HepG2 (cell line): ENCODE results near the gene RPS5. TPM values are rescaled to one million over a fixed set of nuclear protein-coding genes. Genes with fewer than 3 reads are reported as not detected.

Experiments
- AKNA ChIP-seq: sonication (generic); formaldehyde crosslinking; IDR thresholded peaks from 2 replicates; pipeline ENCODE4 v1.4.0; 2020; ENCODE audit warnings: missing genetic modification reagents, borderline replicate concordance
- ATF2 ChIP-seq: sonication (generic); formaldehyde crosslinking; IDR thresholded peaks from 2 replicates; pipeline ENCODE4 v1.4.0; 2020; ENCODE audit warnings: missing genetic modification reagents
- ATF7 ChIP-seq, 2 experiments: fragments of 450-650 bp in 1 of 2; sonication (generic) in 1 of 2; formaldehyde crosslinking in 1 of 2; IDR thresholded peaks; 2 replicates each; pipeline versions ENCODE4 v1.4.0 to v1.6.1; 2016 to 2020; ENCODE audit warnings: antibody characterized with exemption in 1 of 2, mild to moderate bottlenecking in 1 of 2, missing genetic modification reagents in 1 of 2
- GABPA ChIP-seq, 2 experiments: IDR thresholded peaks; 2 replicates each; pipeline ENCODE4 v1.6.1; 2011 to 2016; ENCODE audit warnings: low read depth in 2 of 2, low read length in 1 of 2, missing biosample characterization in 1 of 2, missing genetic modification characterization in 1 of 2
- MAFG ChIP-seq: sonication (generic); formaldehyde crosslinking; IDR thresholded peaks from 2 replicates; pipeline ENCODE4 v1.5.1; 2020; ENCODE audit warnings: mild to moderate bottlenecking, missing genetic modification reagents
- PHF8 ChIP-seq: sonication (generic); formaldehyde crosslinking; IDR thresholded peaks from 2 replicates; pipeline ENCODE4 v1.5.0; 2020; ENCODE audit warnings: missing genetic modification reagents
- RFX3 ChIP-seq: IDR thresholded peaks from 2 replicates; pipeline ENCODE4 v1.6.1; 2016; ENCODE audit warnings: missing biosample characterization, missing genetic modification reagents
- RFXAP ChIP-seq: sonication (generic); formaldehyde crosslinking; IDR thresholded peaks from 2 replicates; pipeline ENCODE4 v1.4.0; 2020; ENCODE audit warnings: missing genetic modification reagents, borderline replicate concordance
- SRSF4 ChIP-seq: fragments of 200-400 bp; formaldehyde crosslinking; IDR thresholded peaks from one replicate; pipeline ENCODE4 v1.6.1; 2018; ENCODE audit warnings: mild to moderate bottlenecking, low read depth, low read length, moderate library complexity; ENCODE audit not compliant: poor library complexity, severe bottlenecking
- ZBTB26 ChIP-seq: IDR thresholded peaks from 2 replicates; pipeline ENCODE4 v1.6.1; 2016; ENCODE audit warnings: missing compliant biosample characterization, missing genetic modification reagents, borderline replicate concordance
- ZBTB46 ChIP-seq: sonication (generic); formaldehyde crosslinking; IDR thresholded peaks from 2 replicates; pipeline ENCODE4 v1.4.0; 2020; ENCODE audit warnings: mild to moderate bottlenecking, missing genetic modification reagents, borderline replicate concordance
- ZNF367 ChIP-seq: sonication (generic); formaldehyde crosslinking; IDR thresholded peaks from 2 replicates; pipeline ENCODE4 v1.4.0; 2020; ENCODE audit warnings: missing genetic modification reagents, borderline replicate concordance
- ZNF414 ChIP-seq: sonication (generic); formaldehyde crosslinking; IDR thresholded peaks from 2 replicates; pipeline ENCODE4 v1.5.0; 2020; ENCODE audit warnings: missing genetic modification reagents
- ZNF451 ChIP-seq: sonication (generic); formaldehyde crosslinking; IDR thresholded peaks from 2 replicates; pipeline ENCODE4 v1.5.0; 2020; ENCODE audit warnings: mild to moderate bottlenecking, missing genetic modification reagents
- ZNF616 ChIP-seq: sonication (generic); formaldehyde crosslinking; IDR thresholded peaks from 2 replicates; pipeline ENCODE4 v1.5.0; 2020; ENCODE audit warnings: low read depth, mild to moderate bottlenecking, missing genetic modification reagents
- ZNF780A ChIP-seq: sonication (generic); formaldehyde crosslinking; IDR thresholded peaks from 2 replicates; pipeline ENCODE4 v1.8.0; 2022; ENCODE audit warnings: mild to moderate bottlenecking, missing genetic modification reagents, moderate library complexity
- ZSCAN21 ChIP-seq: sonication (generic); formaldehyde crosslinking; IDR thresholded peaks from 2 replicates; pipeline ENCODE4 v1.8.0; 2022; ENCODE audit warnings: mild to moderate bottlenecking, missing genetic modification reagents, moderate library complexity, borderline replicate concordance
- polyA plus RNA-seq, 8 experiments: library from polyadenylated mRNA; depleted of rRNA in 3 of 8; stranded (reverse) in 7 of 8; unstranded in 1 of 8; fragments of >200 nt; fragmentation: Illumina TruSeq in 4 of 8; extraction: Trizol in 4 of 8; gene quantifications; 2 replicates each; pipeline versions ENCODE4 v1.2.1 to v1.2.3, GENCODE V29; 2011 to 2016; ENCODE audit warnings: low read depth in 4 of 8, missing spikeins in 1 of 8, mixed read lengths in 1 of 8; ENCODE audit not compliant: insufficient read depth in 1 of 8
- total RNA-seq, 5 experiments: library from RNA; depleted of rRNA; stranded (reverse); fragments of >200 nt; fragmentation: Illumina TruSeq; extraction: Trizol; gene quantifications; 2 replicates each; pipeline ENCODE4 v1.2.3, GENCODE V29; 2016; ENCODE audit warnings: low read depth in 1 of 5

Gene RPS5
- total and polyA plus RNA-seq, 2 of the 13 experiments (the other 11 are each of a cell fraction or from before 2014, with no cell fraction given): 1,544 to 4,408 TPM

- TF ChIP-seq ZNF616 (CRISPR knock-in tag): no peak
- TF ChIP-seq MAFG (CRISPR knock-in tag): 0 out of 2 replicates have a peak, but pooled peaks have one; percentile 32
- TF ChIP-seq RFX3: peak; percentile 94
- no peak for TF ChIP-seq RFXAP
- 0 out of 2 replicates have a peak, but pooled peaks have one; percentile 20 for TF ChIP-seq ZBTB46 (CRISPR knock-in tag)
- TF ChIP-seq ZBTB26 (CRISPR knock-in tag): no peak
- TF ChIP-seq ZNF451 (CRISPR knock-in tag): peak; percentile 59; the same call in 1 of the 2 replicates
- peak; percentile 60 for TF ChIP-seq PHF8 (CRISPR knock-in tag)
- no peak for TF ChIP-seq ZNF367 (CRISPR knock-in tag)
- TF ChIP-seq GABPA (IDR thresholded peaks at IDR 0.05; ENCODE audit: low read depth, low read length): peak; percentile 79
- TF ChIP-seq GABPA (CRISPR knock-in tag; IDR thresholded peaks at IDR 0.05; ENCODE audit: low read depth): peak; percentile 95
- no peak for TF ChIP-seq ATF7 (IDR thresholded peaks at IDR 0.05)
- no peak; the same call in 1 of the 2 replicates for TF ChIP-seq ATF7 (CRISPR knock-in tag; IDR thresholded peaks at IDR 0.05)
- peak; percentile 28; the same call in 1 of the 2 replicates for TF ChIP-seq ZSCAN21 (CRISPR knock-in tag)
- TF ChIP-seq SRSF4: no peak
- no peak for TF ChIP-seq AKNA (CRISPR knock-in tag)
- TF ChIP-seq ZNF780A (CRISPR knock-in tag): no peak
- 0 out of 2 replicates have a peak, but pooled peaks have one; percentile 12 for TF ChIP-seq ZNF414 (CRISPR knock-in tag)
- no peak; the same call in 1 of the 2 replicates for TF ChIP-seq ATF2 (CRISPR knock-in tag)
Observed at GRCh38 chr19:58408152-58409009, 21.3 kb downstream of the RPS5 start, which contains the start of gene ZNF584 (continued).
